A673 (cell line): Measurements from ENCODE around the gene CUTA. TPM values are rescaled to one million over a fixed set of nuclear protein-coding genes. Genes with fewer than 3 reads are reported as not detected.
"Not testable (repeated sequence)": the region's sequence is repeated elsewhere in the genome, so short reads cannot be mapped to it uniquely, and the experiment has no call there.

ENCODE experiments used
- BruUV-seq: library from RNA; stranded (reverse); fragments of 400-500 nt; replicated peaks from 2 replicates; lab custom pipeline; 2021; lab: Mats Ljungman, UMichigan
- CTCF ChIA-PET: fragments of 300-600 bp; sonication (Branson Sonifier 250); formaldehyde crosslinking; loops from one replicate; lab custom pipeline; 2022; ENCODE audit warnings: antibody characterized with exemption; lab: Charles Lee
- POLR2A ChIA-PET: fragments of 300-600 bp; sonication (Branson Sonifier 250); formaldehyde crosslinking; loops from one replicate; lab custom pipeline; 2022; ENCODE audit warnings: antibody characterized with exemption; ENCODE audit not compliant: low non-redundant PET; lab: Charles Lee
- DNase-seq: peaks from one replicate; pipeline ENCODE4 v3.0.0-alpha.2; 2015; ENCODE audit warnings: low spot score
- H3K27ac ChIP-seq: fragments of 200-600 bp; sonication (generic); 2 replicates; pipeline ENCODE4 v1.5.1; 2016; ENCODE audit warnings: mixed run types, low read depth, mild to moderate bottlenecking, mixed read lengths, antibody characterized with exemption, low read length; ENCODE audit not compliant: poor library complexity, severe bottlenecking
- H3K27me3 ChIP-seq: fragments of 200-600 bp; sonication (generic); replicated peaks from 2 replicates; pipeline ENCODE4 v1.6.1; 2017; ENCODE audit warnings: mixed run types, low read depth, mild to moderate bottlenecking, mixed read lengths, antibody characterized with exemption, low read length; ENCODE audit not compliant: insufficient read depth, poor library complexity
- H3K36me3 ChIP-seq: fragments of 200-600 bp; sonication (generic); 2 replicates; pipeline ENCODE4 v1.6.1; 2016; ENCODE audit warnings: mixed run types, mild to moderate bottlenecking, mixed read lengths, antibody characterized with exemption, low read length; ENCODE audit not compliant: insufficient read depth, poor library complexity, severe bottlenecking
- H3K4me1 ChIP-seq: fragments of 200-600 bp; sonication (generic); 2 replicates; pipeline ENCODE4 v1.6.1; 2017; ENCODE audit warnings: mixed run types, mild to moderate bottlenecking, mixed read lengths, antibody characterized with exemption, low read length; ENCODE audit not compliant: insufficient read depth, poor library complexity, severe bottlenecking
- H3K4me3 ChIP-seq: fragments of 200-600 bp; sonication (generic); 2 replicates; pipeline ENCODE4 v1.5.1; 2016; ENCODE audit warnings: low read depth, mixed run types, mild to moderate bottlenecking, mixed read lengths, low read length; ENCODE audit not compliant: poor library complexity, severe bottlenecking
- H3K9me3 ChIP-seq: fragments of 200-600 bp; sonication (generic); 2 replicates; pipeline ENCODE4 v1.6.1; 2016; ENCODE audit warnings: mixed run types, low read depth, mild to moderate bottlenecking, mixed read lengths, antibody characterized with exemption, low read length; ENCODE audit not compliant: poor library complexity, severe bottlenecking
- EZH2 ChIP-seq: fragments of 200-600 bp; sonication (generic); IDR thresholded peaks from 2 replicates; pipeline ENCODE4 v1.6.1; 2017; ENCODE audit warnings: borderline replicate concordance, low read depth, mild to moderate bottlenecking, mixed read lengths, antibody characterized with exemption, low read length; ENCODE audit not compliant: poor library complexity, severe bottlenecking
- intact Hi-C: fragments of 100-400 bp; cut with micrococcal nuclease; formaldehyde crosslinking; loops from one replicate; pipeline ENCODE4 v1.10.0; 2022; ENCODE audit not compliant: unreplicated experiment
- microRNA-seq: library from miRNA; unstranded; fragments of <30 nt; microRNA quantifications from one replicate; pipeline ENCODE4 v1.2.0, GENCODE V29; 2021
- total RNA-seq: library from RNA; stranded (reverse); gene quantifications from 2 replicates; pipeline ENCODE4 v1.2.3, GENCODE V29; 2021
- TF ChIP-seq, protein P1 (sequence below): fragments of 300-800, 200-600 bp; sonication (generic); conservative IDR thresholded peaks from 2 replicates; pipeline ENCODE4 v1.5.1; 2017; ENCODE audit warnings: low read depth, mild to moderate bottlenecking, antibody characterized with exemption, low read length, moderate library complexity, mixed read lengths

Gene CUTA
- total RNA-seq, 1 experiment from 2014 or later, result 221 TPM

DNA sequence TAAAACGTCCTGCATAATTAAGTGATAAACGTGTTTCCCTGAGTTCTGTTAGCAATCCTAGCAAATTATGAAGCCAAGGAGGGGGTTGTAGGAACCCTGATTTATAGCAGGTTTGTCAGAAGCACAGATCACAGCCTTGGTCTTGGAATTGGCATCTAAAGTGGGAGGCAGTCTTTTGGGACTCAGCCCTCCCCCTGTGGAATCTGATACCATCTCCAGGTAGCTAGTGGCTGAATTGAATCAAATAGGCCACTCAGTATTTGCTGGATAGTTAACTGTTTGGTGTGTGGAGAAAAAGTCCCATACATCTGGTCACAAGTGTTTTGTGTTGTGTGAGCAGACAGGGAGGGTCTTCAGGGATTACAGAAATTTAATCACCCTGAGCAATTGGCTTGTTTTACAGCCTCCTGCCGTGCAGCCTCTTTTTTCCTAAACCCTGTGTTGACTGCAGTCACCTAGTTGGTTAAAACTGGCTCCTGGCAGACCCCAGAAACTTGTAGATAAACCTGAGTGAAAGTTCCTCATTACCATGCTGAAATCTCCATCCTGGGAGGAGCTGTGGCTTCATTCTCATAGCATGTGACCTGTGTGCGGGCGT is 45.3 kb downstream of the CUTA start:
- POLR2A ChIA-PET, result no interaction called here
- CTCF ChIA-PET, result no interaction called here

DNA sequence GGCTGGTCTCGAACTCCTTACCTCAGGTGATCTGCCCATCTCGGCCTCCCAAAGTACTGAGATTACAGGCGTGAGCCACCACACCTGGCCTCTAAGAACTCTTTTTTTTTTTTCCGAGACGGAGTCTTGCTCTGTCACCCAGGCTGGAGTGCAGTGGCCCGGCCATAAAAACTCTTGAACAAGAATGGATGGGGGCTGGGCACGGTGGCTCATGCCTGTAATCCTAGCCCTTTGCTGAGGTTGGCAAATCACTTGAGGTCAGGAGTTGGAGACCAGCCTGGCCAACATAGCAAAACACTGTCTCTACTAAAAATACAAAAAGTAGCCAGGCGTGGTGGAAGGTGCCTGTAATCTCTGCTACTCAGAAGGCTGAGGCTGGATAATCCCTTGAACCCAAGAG is 46.0 kb downstream of the CUTA start:
- H3K9me3 ChIP-seq, H3K4me3 ChIP-seq, intact Hi-C loops, CTCF ChIA-PET, BruUV-seq, H3K27me3 ChIP-seq, H3K36me3 ChIP-seq, DNase-seq, POLR2A ChIA-PET, H3K27ac ChIP-seq: not testable (repeated sequence)
- peaks cover 15% of the 10 kb centered on the region for H3K4me1 ChIP-seq

More for the DNA sequence above, 45.3 kb downstream of the CUTA start:
- Histone ChIP-seq H3K27ac (no peak overlapping the region), H3K4me1 (peaks cover 15% of the 10 kb centered on the region), H3K27me3 (no peaks in the 10 kb centered on the region), H3K9me3 (no peaks in the 10 kb centered on the region), H3K4me3 (no peak overlapping the region), H3K36me3 (no peaks in the 10 kb centered on the region)
- no TSS peak for BruUV-seq
- DNase-seq, result no peak
- intact Hi-C loops, result no loop called here
- TF ChIP-seq EZH2, result no peak
- TF ChIP-seq, protein P1, sequence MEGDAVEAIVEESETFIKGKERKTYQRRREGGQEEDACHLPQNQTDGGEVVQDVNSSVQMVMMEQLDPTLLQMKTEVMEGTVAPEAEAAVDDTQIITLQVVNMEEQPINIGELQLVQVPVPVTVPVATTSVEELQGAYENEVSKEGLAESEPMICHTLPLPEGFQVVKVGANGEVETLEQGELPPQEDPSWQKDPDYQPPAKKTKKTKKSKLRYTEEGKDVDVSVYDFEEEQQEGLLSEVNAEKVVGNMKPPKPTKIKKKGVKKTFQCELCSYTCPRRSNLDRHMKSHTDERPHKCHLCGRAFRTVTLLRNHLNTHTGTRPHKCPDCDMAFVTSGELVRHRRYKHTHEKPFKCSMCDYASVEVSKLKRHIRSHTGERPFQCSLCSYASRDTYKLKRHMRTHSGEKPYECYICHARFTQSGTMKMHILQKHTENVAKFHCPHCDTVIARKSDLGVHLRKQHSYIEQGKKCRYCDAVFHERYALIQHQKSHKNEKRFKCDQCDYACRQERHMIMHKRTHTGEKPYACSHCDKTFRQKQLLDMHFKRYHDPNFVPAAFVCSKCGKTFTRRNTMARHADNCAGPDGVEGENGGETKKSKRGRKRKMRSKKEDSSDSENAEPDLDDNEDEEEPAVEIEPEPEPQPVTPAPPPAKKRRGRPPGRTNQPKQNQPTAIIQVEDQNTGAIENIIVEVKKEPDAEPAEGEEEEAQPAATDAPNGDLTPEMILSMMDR, result no peak

DNA sequence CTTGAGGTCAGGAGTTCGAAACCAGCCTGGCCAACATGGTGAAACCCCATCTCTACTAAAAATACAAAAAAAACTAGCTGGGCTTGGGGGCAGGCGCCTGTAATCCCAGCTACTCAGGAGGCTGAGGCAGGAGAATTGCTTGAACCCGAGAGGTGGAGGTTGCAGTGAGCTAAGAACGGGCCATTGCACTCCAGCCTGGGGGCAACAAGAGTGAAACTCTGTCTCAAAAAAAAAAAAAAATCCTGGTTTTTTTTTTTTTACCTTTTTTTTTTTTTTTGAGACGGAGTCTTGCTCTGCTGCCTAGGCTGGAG is 50.2 kb downstream of the CUTA start:
- BruUV-seq, H3K27ac ChIP-seq, H3K4me1 ChIP-seq, H3K9me3 ChIP-seq, H3K27me3 ChIP-seq, H3K4me3 ChIP-seq, POLR2A ChIA-PET, H3K36me3 ChIP-seq, intact Hi-C loops, DNase-seq: not testable (repeated sequence)
- CTCF ChIA-PET, result interaction anchor here (0.6 kb wide), 1 partner anchor 23 kb away, joined by 7 read pairs; no protein-coding TSS in a partner anchor

DNA sequence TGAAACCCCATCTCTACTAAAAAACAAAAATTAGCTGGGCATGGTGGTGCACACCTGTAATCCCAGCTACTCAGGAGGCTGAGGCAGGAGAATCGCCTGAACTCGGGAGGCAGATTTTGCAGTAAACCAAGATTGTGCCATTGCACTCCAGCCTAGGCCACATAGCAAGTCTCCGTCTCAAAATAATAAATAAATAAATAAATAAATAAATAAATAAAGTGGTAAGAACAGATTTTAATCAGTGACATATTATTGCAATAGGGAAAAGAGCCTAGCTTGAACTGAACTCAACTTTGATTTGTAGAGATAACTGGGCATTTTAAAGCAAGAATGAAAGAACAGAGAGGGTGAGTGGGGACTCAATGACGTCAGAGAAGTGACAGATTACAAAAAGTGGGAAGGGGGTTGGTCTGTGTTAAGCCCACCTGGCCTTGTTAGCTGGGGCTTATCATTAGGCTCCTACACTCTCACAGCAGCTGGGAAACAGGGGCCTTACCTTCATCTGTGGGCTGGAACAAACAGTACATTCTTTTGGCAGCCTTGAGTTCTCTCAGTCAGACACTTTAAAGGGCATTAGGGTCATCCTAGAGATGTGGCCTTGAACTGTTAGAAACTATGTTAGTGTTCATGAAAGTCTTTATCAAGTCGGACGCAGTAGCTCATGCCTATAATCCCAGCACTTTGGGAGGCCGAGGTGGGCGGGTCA is 50.7 kb downstream of the CUTA start:
- no TSS peak for BruUV-seq
- ChIA-PET POLR2A (no interaction called here), CTCF (interaction anchor here (0.6 kb wide), 1 partner anchor 22 kb away, joined by 7 read pairs; no protein-coding TSS in a partner anchor)
- Histone ChIP-seq H3K4me3 (no peak overlapping the region), H3K27me3 (no peaks in the 10 kb centered on the region), H3K9me3 (no peaks in the 10 kb centered on the region), H3K36me3 (no peaks in the 10 kb centered on the region), H3K27ac (no peak overlapping the region), H3K4me1 (peaks cover 5% of the 10 kb centered on the region)
- no peak for DNase-seq
- TF ChIP-seq, protein P1, result no peak
- no peak for TF ChIP-seq EZH2
- intact Hi-C loops, result no loop called here

Small RNA genes lying within 50 kb of the gene (microRNA-seq; reads per million reads assigned to microRNA genes)
- gene MIR5004, result not detected

Other genes with a start within 250 kb of the CUTA start
- gene COL11A2, start 225.6 kb downstream of the CUTA start, total RNA-seq, result 1.6 and 1.9 TPM in 2 replicates
- gene RXRB, start 217.4 kb downstream of the CUTA start, total RNA-seq, result 42.7 and 43.6 TPM in 2 replicates
- 119 and 124 TPM in 2 replicates for gene SLC39A7, start 217.2 kb downstream of the CUTA start, total RNA-seq
- gene HSD17B8, start 213.5 kb downstream of the CUTA start, total RNA-seq, result 5.9 and 11.0 TPM in 2 replicates
- gene RING1, start 209.6 kb downstream of the CUTA start, total RNA-seq, result 43.3 and 47.5 TPM in 2 replicates
- gene VPS52, start 146.2 kb downstream of the CUTA start, total RNA-seq, result 58.2 and 60.8 TPM in 2 replicates
- gene RPS18, start 146.0 kb downstream of the CUTA start, total RNA-seq, result 1,781 and 1,852 TPM in 2 replicates
- gene B3GALT4, start 141.0 kb downstream of the CUTA start, total RNA-seq, result 4.0 TPM in 2 replicates
- gene WDR46, start 128.9 kb downstream of the CUTA start, total RNA-seq, result 85.1 and 97.9 TPM in 2 replicates
- gene PFDN6, start 128.5 kb downstream of the CUTA start, total RNA-seq, result 70.0 and 83.4 TPM in 2 replicates
- gene RGL2, start 119.2 kb downstream of the CUTA start, total RNA-seq, result 48.8 and 50.4 TPM in 2 replicates
- gene TAPBP, start 104.0 kb downstream of the CUTA start, total RNA-seq, result 83.2 and 87.8 TPM in 2 replicates
- 11.3 and 13.2 TPM in 2 replicates for gene ZBTB22, start 100.4 kb downstream of the CUTA start, total RNA-seq
- 87.1 and 90.1 TPM in 2 replicates for gene DAXX, start 95.1 kb downstream of the CUTA start, total RNA-seq
- 123 and 133 TPM in 2 replicates for gene KIFC1, start 26.3 kb downstream of the CUTA start, total RNA-seq
- 53.5 and 56.1 TPM in 2 replicates for gene PHF1, start 7.1 kb downstream of the CUTA start, total RNA-seq
- gene SYNGAP1, start 2.0 kb upstream of the CUTA start, total RNA-seq, result 77.6 and 78.5 TPM in 2 replicates
- gene ZBTB9, start 36.5 kb upstream of the CUTA start, total RNA-seq, result 14.6 and 16.9 TPM in 2 replicates
- gene BAK1, start 162.2 kb upstream of the CUTA start, total RNA-seq, result 26.4 and 27.1 TPM in 2 replicates
- 27.8 and 27.9 TPM in 2 replicates for gene ITPR3, start 203.2 kb upstream of the CUTA start, total RNA-seq